Natural killer cell (primary cell): ENCODE results near the gene KCTD11. TPM values are rescaled to one million over a fixed set of nuclear protein-coding genes. Genes with fewer than 3 reads are reported as not detected.

Experiments
- ATAC-seq, 3 donors: fragments of 150-1000 bp in 2 of 3; fragments of 200-7000 bp in 1 of 3; cut with Tn5 transposase; 1 replicate in 1 of 3; 2 replicates in 2 of 3; pipeline ENCODE4 v1.10.0; 2021; ENCODE audit warnings: mild to moderate bottlenecking in 2 of 3, moderate library complexity in 2 of 3
- DNase-seq, 2 donors: peaks; one replicate each; pipeline versions ENCODE4 v3.0.0 to v3.0.0-alpha.2; 2013 to 2021; ENCODE audit warnings: mixed read lengths in 1 of 2
- H3K27ac ChIP-seq: one replicate; pipeline ENCODE4 v1.5.1; 2013; ENCODE audit warnings: mild to moderate bottlenecking, low read length
- H3K27me3 ChIP-seq: one replicate; pipeline ENCODE4 v1.6.1; 2013; ENCODE audit warnings: low read length; ENCODE audit not compliant: control insufficient read depth, insufficient read depth
- H3K36me3 ChIP-seq: one replicate; pipeline ENCODE4 v1.6.1; 2013; ENCODE audit warnings: low read length; ENCODE audit not compliant: control insufficient read depth, insufficient read depth
- H3K4me1 ChIP-seq: one replicate; pipeline ENCODE4 v1.6.1; 2013; ENCODE audit warnings: low read length; ENCODE audit not compliant: control insufficient read depth, insufficient read depth
- H3K4me3 ChIP-seq: one replicate; pipeline ENCODE4 v1.5.1; 2013; ENCODE audit warnings: low read length
- H3K9me3 ChIP-seq: one replicate; pipeline ENCODE4 v1.6.1; 2013; ENCODE audit warnings: low read length; ENCODE audit not compliant: control insufficient read depth, insufficient read depth
- H3K27ac Mint-ChIP-seq, 2 donors: one replicate each; pipeline ENCODE4 v1.8.0; 2022; ENCODE audit warnings: mild to moderate bottlenecking in 2 of 2, mixed read lengths in 2 of 2, moderate library complexity in 1 of 2
- H3K27me3 Mint-ChIP-seq, 2 donors: one replicate each; pipeline ENCODE4 v1.8.0; 2022; ENCODE audit warnings: low read depth in 2 of 2, mixed read lengths in 2 of 2
- H3K36me3 Mint-ChIP-seq: one replicate; pipeline ENCODE4 v1.8.0; 2022; ENCODE audit warnings: mixed read lengths
- H3K4me1 Mint-ChIP-seq, 2 donors: one replicate each; pipeline ENCODE4 v1.8.0; 2022; ENCODE audit warnings: mixed read lengths in 2 of 2
- H3K4me3 Mint-ChIP-seq: one replicate; pipeline ENCODE4 v1.8.0; 2022; ENCODE audit warnings: mild to moderate bottlenecking, moderate library complexity, mixed read lengths
- H3K9me3 Mint-ChIP-seq, 2 donors: one replicate each; pipeline ENCODE4 v1.8.0; 2022; ENCODE audit warnings: mixed read lengths in 2 of 2
- CTCF ChIP-seq: fragments of 200-600 bp; IDR thresholded peaks from one replicate; pipeline ENCODE4 v1.8.0; 2022; ENCODE audit warnings: antibody characterized with exemption
- WGBS: methylation state at CpG from one replicate; pipeline ENCODE4 v1.1.7; 2013; ENCODE audit warnings: missing lambda C conversion rate; ENCODE audit not compliant: insufficient coverage; 5-methylcytosine and 5-hydroxymethylcytosine counted together
- intact Hi-C: fragments of 100-400 bp; cut with micrococcal nuclease; formaldehyde crosslinking; loops from one replicate; pipeline ENCODE4 v1.14.2; 2022
- total RNA-seq, 4 donors: library from RNA; stranded (reverse); fragments of 120-200 nt in 1 of 4; gene quantifications; one replicate each; pipeline versions ENCODE4 v1.2.3 to v1.2.4, GENCODE V29; 2013 to 2022

Gene KCTD11
- total RNA-seq, 3 donors from 2014 or later (not counting 1 experiment from before 2014, with no cell fraction given): 5.6 to 9.7 (median 8.3) TPM

GRCh38 chr17:7403977-7404736, 52.2 kb downstream of the KCTD11 start, which contains the start of gene TMEM256:
TMEM256 (minus strand) TSS chr17:7404097; CDS start chr17:7404084, 13 bp downstream.
- TF ChIP-seq CTCF: no peak
- ATAC-seq: peak; percentile 85 to 93 (median 86)
- H3K36me3 ChIP-seq: no peaks in the 10 kb centered on the region
- Mint-ChIP-seq H3K4me1 (peaks cover 8 to 30% of the 10 kb centered on the region in 2 donors), H3K9me3 (no peaks in the 10 kb centered on the region), H3K4me3 (peak within 1 kb of the TSS; percentile 92), H3K27ac (peak within 1 kb of the TSS; percentile 90 to 96), H3K36me3 (no peaks in the 10 kb centered on the region), H3K27me3 (peaks cover 3 to 12% of the 10 kb centered on the region in 2 donors)
- intact Hi-C loops: loop anchor here (1.0 kb wide), 2 partner anchors 10 to 31 kb away; partner anchors contain the start of genes PLSCR3 and TMEM102
- peaks cover 28% of the 10 kb centered on the region for H3K4me1 ChIP-seq
- peak; percentile 94 to 98 for DNase-seq
- peak within 1 kb of the TSS; percentile 69 for H3K4me3 ChIP-seq
- peak within 1 kb of the TSS; percentile 93 for H3K27ac ChIP-seq
- H3K9me3 ChIP-seq: no peaks in the 10 kb centered on the region
- WGBS: 0% methylated on average over 47 of the region's 49 CpGs
- peaks cover 3% of the 10 kb centered on the region for H3K27me3 ChIP-seq

Other genes starting within 250 kb of the KCTD11 start
- gene ASGR2, start 237.3 kb upstream of the KCTD11 start, total RNA-seq: 1 to 10 TPM in 1 of 3 donors, under 1 TPM in 1, not detected in 1; 0.88 to 2.3 TPM
- 1 to 10 TPM in 1 of 3 donors, under 1 TPM in 1, not detected in 1; 0.35 to 1.4 TPM for gene ASGR1, start 172.8 kb upstream of the KCTD11 start, total RNA-seq
- 10 to 100 TPM in 1 of 3 donors, 1 to 10 TPM in 2; 6.7 to 11.2 (median 8.6) TPM for gene DLG4, start 132.3 kb upstream of the KCTD11 start, total RNA-seq
- gene ACADVL, start 132.2 kb upstream of the KCTD11 start, total RNA-seq: 100 to 1,000 TPM; 439 to 637 (median 607) TPM
- gene DVL2, start 117.6 kb upstream of the KCTD11 start, total RNA-seq: 10 to 100 TPM; 46.5 to 66.6 (median 61.5) TPM
- gene PHF23, start 112.7 kb upstream of the KCTD11 start, total RNA-seq: 10 to 100 TPM; 19.3 to 32.3 (median 20.8) TPM
- gene GABARAP, start 109.7 kb upstream of the KCTD11 start, total RNA-seq: 100 to 1,000 TPM; 256 to 277 (median 276) TPM
- gene CTDNEP1, start 100.4 kb upstream of the KCTD11 start, total RNA-seq: 100 to 1,000 TPM; 127 to 139 (median 131) TPM
- 10 to 100 TPM; 30.1 to 38.5 (median 30.3) TPM for gene ELP5, start 99.9 kb upstream of the KCTD11 start, total RNA-seq
- 1 to 10 TPM in 2 of 3 donors, under 1 TPM in 1; 0.99 to 1.8 (median 1.7) TPM for gene CLDN7, start 89.7 kb upstream of the KCTD11 start, total RNA-seq
- gene SLC2A4, start 70.4 kb upstream of the KCTD11 start, total RNA-seq: not detected
- under 1 TPM in 1 of 3 donors, not detected in 2; 0.05 TPM for gene YBX2, start 57.5 kb upstream of the KCTD11 start, total RNA-seq
- 100 to 1,000 TPM; 483 to 608 (median 492) TPM for gene EIF5A, start 44.5 kb upstream of the KCTD11 start, total RNA-seq
- gene GPS2, start 36.8 kb upstream of the KCTD11 start, total RNA-seq: 100 to 1,000 TPM; 132 to 146 (median 133) TPM
- 10 to 100 TPM; 48.9 to 57.9 (median 51.4) TPM for gene NEURL4, start 22.8 kb upstream of the KCTD11 start, total RNA-seq
- 100 to 1,000 TPM; 526 to 590 (median 540) TPM for gene ACAP1, start 15.6 kb upstream of the KCTD11 start, total RNA-seq
- not detected for gene TMEM95, start 3.0 kb downstream of the KCTD11 start, total RNA-seq
- 1 to 10 TPM in 1 of 3 donors, under 1 TPM in 2; 0.18 to 1.7 (median 0.73) TPM for gene TNK1, start 28.9 kb downstream of the KCTD11 start, total RNA-seq
- 10 to 100 TPM; 38.2 to 57.8 (median 47.0) TPM for gene PLSCR3, start 42.4 kb downstream of the KCTD11 start, total RNA-seq
- 10 to 100 TPM; 31.8 to 35.9 (median 34.2) TPM for gene TMEM256, start 51.9 kb downstream of the KCTD11 start, total RNA-seq
- gene NLGN2, start 55.7 kb downstream of the KCTD11 start, total RNA-seq: 1 to 10 TPM; 2.8 to 3.4 (median 3.1) TPM
- not detected for gene SPEM1, start 68.2 kb downstream of the KCTD11 start, total RNA-seq
- not detected for gene SPEM2, start 73.5 kb downstream of the KCTD11 start, total RNA-seq
- not detected for gene SPEM3, start 76.7 kb downstream of the KCTD11 start, total RNA-seq
- gene TMEM102, start 83.3 kb downstream of the KCTD11 start, total RNA-seq: 1 to 10 TPM; 5.1 to 8.6 (median 7.0) TPM
- gene FGF11, start 87.3 kb downstream of the KCTD11 start, total RNA-seq: 1 to 10 TPM; 1.2 to 4.2 (median 1.9) TPM
- gene CHRNB1, start 92.9 kb downstream of the KCTD11 start, total RNA-seq: 10 to 100 TPM in 2 of 3 donors, 1 to 10 TPM in 1; 9.8 to 10.4 (median 10.2) TPM
- gene ZBTB4, start 127.5 kb downstream of the KCTD11 start, total RNA-seq: 10 to 100 TPM; 64.0 to 72.5 (median 68.4) TPM
- not detected for gene SLC35G6, start 129.3 kb downstream of the KCTD11 start, total RNA-seq
- 100 to 1,000 TPM; 515 to 879 (median 524) TPM for gene POLR2A, start 132.2 kb downstream of the KCTD11 start, total RNA-seq
- 10 to 100 TPM; 49.1 to 62.6 (median 60.3) TPM for gene TNFSF12, start 196.9 kb downstream of the KCTD11 start, total RNA-seq
- 10 to 100 TPM in 1 of 3 donors, 1 to 10 TPM in 2; 2.7 to 11.1 (median 2.7) TPM for gene TNFSF13, start 206.6 kb downstream of the KCTD11 start, total RNA-seq
- gene SENP3, start 209.8 kb downstream of the KCTD11 start, total RNA-seq: 10 to 100 TPM; 36.9 to 42.3 (median 39.1) TPM
- gene CD68, start 227.5 kb downstream of the KCTD11 start, total RNA-seq: 10 to 100 TPM in 2 of 3 donors, 1 to 10 TPM in 1; 1.4 to 24.7 (median 13.0) TPM
- 10 to 100 TPM; 26.3 to 29.2 (median 27.1) TPM for gene MPDU1, start 231.7 kb downstream of the KCTD11 start, total RNA-seq
- under 1 TPM in 1 of 3 donors, not detected in 2; 0.27 TPM for gene SOX15, start 237.9 kb downstream of the KCTD11 start, total RNA-seq